GM18520 (cell line): Measurements from ENCODE around the gene RNF186.

Experiments used
- ATAC-seq: cut with Tn5 transposase; IDR thresholded peaks from one replicate; pipeline ENCODE4 v1.9.1; 2021; ENCODE audit not compliant: unreplicated experiment

The RNF186 gene

DNA sequence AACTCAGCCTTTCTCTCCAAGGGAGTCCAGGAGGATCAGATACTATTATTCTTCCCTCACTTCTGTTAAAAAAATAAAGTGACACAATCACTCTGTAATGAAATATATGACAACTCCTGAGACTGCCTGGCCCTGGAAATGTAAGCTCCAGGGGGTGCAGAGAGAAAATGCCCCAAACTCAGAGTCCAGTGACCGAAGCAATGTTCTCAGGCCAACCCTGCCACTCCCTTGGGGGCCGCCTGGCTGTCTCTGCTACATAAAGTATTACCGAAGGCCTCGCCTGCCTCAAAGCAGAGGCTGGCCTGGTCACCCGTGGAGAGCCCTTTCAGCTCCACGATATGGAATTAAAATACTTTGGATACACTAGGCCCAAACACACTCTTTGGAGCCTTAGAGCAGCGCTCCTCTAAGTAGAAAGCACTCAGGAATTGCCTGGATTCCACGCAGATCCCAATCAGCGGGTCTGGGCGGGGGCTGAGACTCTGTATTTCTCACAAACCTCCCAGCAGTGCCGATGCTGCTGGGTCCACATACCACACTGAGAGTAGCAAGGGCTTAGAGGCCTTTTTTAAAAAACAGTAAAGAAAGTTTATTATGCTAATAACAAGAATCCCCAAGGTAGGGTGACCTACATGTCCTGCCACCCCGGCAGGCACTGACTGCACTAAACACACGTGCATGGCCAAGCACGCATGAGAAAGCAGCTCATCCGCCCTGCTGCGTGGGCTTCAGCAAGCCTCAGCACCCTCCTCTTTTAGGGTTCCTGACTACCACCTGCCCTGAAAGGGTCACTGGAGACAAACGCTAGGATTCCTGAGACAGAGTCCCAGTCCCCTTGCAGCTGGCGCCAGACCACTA is 46.5 kb downstream of the RNF186 start:
- ATAC-seq = no peak

DNA sequence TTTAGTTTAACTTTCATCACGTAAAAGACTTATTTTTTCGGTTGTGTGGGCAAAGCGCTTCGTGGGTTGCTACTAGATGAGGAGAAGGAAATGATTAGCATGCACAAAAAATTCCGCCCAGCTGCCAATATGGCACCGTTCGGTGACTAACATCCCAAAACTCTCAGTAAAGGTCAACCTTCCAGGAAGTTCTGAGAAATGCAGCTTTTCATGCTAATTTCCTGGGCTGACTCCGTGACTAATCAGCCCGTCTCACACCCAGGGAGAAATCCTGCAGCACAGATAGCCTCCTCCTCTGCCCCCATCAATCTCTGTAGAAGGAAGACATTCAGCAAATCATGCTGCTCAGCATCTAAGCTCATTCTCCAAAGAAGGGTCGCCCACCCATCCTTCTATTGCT is 49.5 kb downstream of the RNF186 start:
- no peak for ATAC-seq

DNA sequence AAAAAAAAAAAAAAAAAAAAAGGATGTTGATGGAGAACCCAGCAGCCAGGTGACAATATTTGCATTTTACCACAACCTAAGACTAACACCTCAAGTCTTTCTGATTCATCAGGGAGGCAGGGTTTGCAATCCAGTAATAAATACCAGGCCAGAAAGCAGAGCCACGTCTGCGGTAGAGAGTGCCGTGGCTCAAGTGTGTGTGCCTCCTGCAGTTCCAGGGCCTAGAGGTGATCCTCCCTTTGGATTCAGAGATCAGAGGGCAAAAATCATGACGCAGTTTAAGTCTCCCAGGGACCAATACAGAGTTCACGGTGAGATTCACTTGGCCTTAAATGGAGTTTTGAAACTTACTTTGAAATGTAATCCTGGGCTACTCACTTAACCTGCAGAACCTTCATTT is 50.2 kb downstream of the RNF186 start:
- no peak for ATAC-seq
